H54 (cell line): Measurements from ENCODE around the gene NEK10.
A peak's percentile ranks its signal among the peaks of the same experiment; 100 is the strongest.

Source experiments
- DNase-seq: peaks from one replicate; pipeline ENCODE4 v3.0.0; 2011; ENCODE audit warnings: low spot score, mixed read lengths; ENCODE audit not compliant: insufficient read length
- FAIRE-seq: peaks from 3 replicates; lab custom pipeline; 2011; peaks lifted over from hg19 to GRCh38; lab: Jason Lieb, UNC
- POLR2A ChIP-seq: IDR thresholded peaks from 2 replicates; pipeline ENCODE4 v1.6.1; 2011; ENCODE audit warnings: low read depth, mild to moderate bottlenecking, low read length

Gene NEK10

GRCh38 chr3:27171113-27171512 is 198.1 kb downstream of the NEK10 start:
- no peak for DNase-seq

GRCh38 chr3:27166888-27167287 is 202.3 kb downstream of the NEK10 start:
- TF ChIP-seq POLR2A = no peak
- FAIRE-seq (peak; percentile 86), DNase-seq (peak; percentile 15)

More at GRCh38 chr3:27171113-27171512, 198.1 kb downstream of the NEK10 start:
- TF ChIP-seq POLR2A = no peak
- FAIRE-seq = no peak

- FAIRE-seq (no peak), DNase-seq (no peak)
- no peak for TF ChIP-seq POLR2A
These were observed 203.9 kb downstream of the NEK10 start for GRCh38 chr3:27165321-27165721.

- FAIRE-seq (no peak), DNase-seq (no peak)
- TF ChIP-seq POLR2A = no peak
These were observed 208.3 kb downstream of the NEK10 start for GRCh38 chr3:27160779-27161287.

GRCh38 chr3:27160146-27160545 is 209.0 kb downstream of the NEK10 start:
- no peak for TF ChIP-seq POLR2A
- FAIRE-seq (no peak), DNase-seq (no peak)

GRCh38 chr3:27147215-27147614 is 222.0 kb downstream of the NEK10 start:
- DNase-seq (no peak), FAIRE-seq (peak; percentile 45)
- no peak for TF ChIP-seq POLR2A

- DNase-seq (no peak), FAIRE-seq (peak; percentile 15)
- no peak for TF ChIP-seq POLR2A
These were observed 222.4 kb downstream of the NEK10 start for GRCh38 chr3:27146786-27147185.

- FAIRE-seq (no peak), DNase-seq (no peak)
- no peak for TF ChIP-seq POLR2A
These were observed 223.5 kb downstream of the NEK10 start for GRCh38 chr3:27145719-27146118.

GRCh38 chr3:27141668-27142067 is 227.5 kb downstream of the NEK10 start:
- TF ChIP-seq POLR2A = no peak
- no peak for DNase-seq
- FAIRE-seq = no peak

GRCh38 chr3:27138562-27138961 is 230.6 kb downstream of the NEK10 start:
- DNase-seq (no peak), FAIRE-seq (no peak)
- no peak for TF ChIP-seq POLR2A

GRCh38 chr3:27138005-27138404 is 231.2 kb downstream of the NEK10 start:
- no peak for FAIRE-seq
- no peak for TF ChIP-seq POLR2A
- no peak for DNase-seq

GRCh38 chr3:27134171-27134796 is 234.9 kb downstream of the NEK10 start:
- no peak for TF ChIP-seq POLR2A
- DNase-seq (peak; percentile 38), FAIRE-seq (peak; percentile 96)

- FAIRE-seq (no peak), DNase-seq (no peak)
- TF ChIP-seq POLR2A = no peak
These were observed 236.1 kb downstream of the NEK10 start for GRCh38 chr3:27133060-27133459.

GRCh38 chr3:27130796-27131195 is 238.4 kb downstream of the NEK10 start:
- no peak for TF ChIP-seq POLR2A
- DNase-seq (no peak), FAIRE-seq (no peak)

- TF ChIP-seq POLR2A = no peak
- FAIRE-seq (no peak), DNase-seq (no peak)
These were observed 241.3 kb downstream of the NEK10 start for GRCh38 chr3:27127879-27128278.
